HCT116 (cell line): Measurements from ENCODE around the gene CNST. TPM values are rescaled to one million over a fixed set of nuclear protein-coding genes. Genes with fewer than 3 reads are reported as not detected.

Experiments
- ATAC-seq: fragments of 200-7000 bp; cut with Tn5 transposase; 2 replicates; pipeline ENCODE4 v1.9.1; 2020; ENCODE audit warnings: mild to moderate bottlenecking, moderate library complexity
- BruUV-seq: library from RNA; stranded (reverse); fragments of 400-500 nt; replicated peaks from 2 replicates; lab custom pipeline; 2021; lab: Mats Ljungman, UMichigan
- CTCF ChIA-PET: fragments of 300-600 bp; sonication (Branson Sonifier 250); formaldehyde crosslinking; loops from one replicate; lab custom pipeline; 2021; ENCODE audit warnings: antibody characterized with exemption; lab: Charles Lee
- POLR2A ChIA-PET: fragments of 300-600, 350-600 bp; sonication (Branson Sonifier 250); formaldehyde crosslinking; loops from one replicate; lab custom pipeline; 2021; ENCODE audit warnings: antibody characterized with exemption; lab: Charles Lee
- RAD21 ChIA-PET, 2 experiments: fragments of 300-600 bp; sonication (Branson Sonifier 250); formaldehyde crosslinking; loops; one replicate each; lab custom pipeline; 2023; ENCODE audit warnings: low total read pairs in 2 of 2; ENCODE audit not compliant: uncharacterized antibody in 2 of 2, unreplicated experiment in 2 of 2, low non-redundant PET in 1 of 2; lab: Charles Lee
- DNase-seq: peaks from one replicate; pipeline ENCODE4 v3.0.0-alpha.2; 2010; ENCODE audit warnings: low read depth, low spot score
- H2AFZ ChIP-seq: fragments of 200-600 bp; shearing (Covaris generic), sonication (generic); 2 replicates; pipeline ENCODE4 v1.6.1; 2017; ENCODE audit warnings: low read depth, mixed run types, mixed read lengths, antibody characterized with exemption, low read length; ENCODE audit not compliant: poor library complexity, severe bottlenecking
- H3K27ac ChIP-seq: 2 replicates; pipeline ENCODE4 v1.5.1; 2012; ENCODE audit warnings: low read depth, low read length
- H3K27me3 ChIP-seq: fragments of 200-600 bp; sonication (generic); 2 replicates; pipeline ENCODE4 v1.6.1; 2016; ENCODE audit warnings: mixed run types, low read length, mixed read lengths; ENCODE audit not compliant: insufficient read depth
- H3K36me3 ChIP-seq, 2 experiments: fragments of 200-500 bp in 1 of 2; fragments of 200-600 bp in 1 of 2; sonication (Bioruptor generic) in 1 of 2; sonication (generic) in 1 of 2; 2 replicates each; pipeline versions ENCODE4 v1.5.1 to v1.6.1; 2014 to 2016; ENCODE audit warnings: low read length in 2 of 2, inconsistent platforms in 1 of 2, mixed read lengths in 1 of 2, mixed run types in 1 of 2; ENCODE audit not compliant: insufficient read depth in 2 of 2, control insufficient read depth in 1 of 2
- H3K4me1 ChIP-seq, 2 experiments: fragments of 200-600 bp in 1 of 2; sonication (generic) in 1 of 2; 2 replicates each; pipeline versions ENCODE4 v1.5.1 to v1.6.1; 2012 to 2017; ENCODE audit warnings: low read length in 2 of 2, inconsistent platforms in 1 of 2, mild to moderate bottlenecking in 1 of 2, mixed read lengths in 1 of 2, mixed run types in 1 of 2, moderate library complexity in 1 of 2; ENCODE audit not compliant: insufficient read depth in 2 of 2, control insufficient read depth in 1 of 2
- H3K4me2 ChIP-seq: fragments of 200-600 bp; sonication (generic); 2 replicates; pipeline ENCODE4 v1.6.1; 2017; ENCODE audit warnings: mixed run types, low read length, mixed read lengths
- H3K4me3 ChIP-seq, 2 experiments: fragments of 200-600 bp in 1 of 2; sonication (generic) in 1 of 2; replicated peaks in 1 of 2; 2 replicates each; pipeline ENCODE4 v1.5.1; 2011 to 2016; ENCODE audit warnings: low read length in 2 of 2, control low read depth in 1 of 2, low read depth in 1 of 2, mild to moderate bottlenecking in 1 of 2, mixed read lengths in 1 of 2, mixed run types in 1 of 2
- H3K79me2 ChIP-seq: fragments of 200-600 bp; sonication (generic); 2 replicates; pipeline ENCODE4 v1.6.1; 2017; ENCODE audit warnings: mild to moderate bottlenecking, mixed run types, low read length, moderate library complexity, mixed read lengths; ENCODE audit not compliant: insufficient read depth
- H3K9ac ChIP-seq: fragments of 200-600 bp; sonication (generic); 2 replicates; pipeline ENCODE4 v1.6.1; 2016; ENCODE audit warnings: low read length, mixed read lengths
- H3K9me2 ChIP-seq: fragments of 200-600 bp; sonication (generic), shearing (Covaris generic); 2 replicates; pipeline ENCODE4 v1.6.1; 2017; ENCODE audit warnings: mixed run types, mild to moderate bottlenecking, moderate library complexity; ENCODE audit not compliant: insufficient read depth
- H3K9me3 ChIP-seq, 2 experiments: fragments of 200-500 bp in 1 of 2; fragments of 200-600 bp in 1 of 2; sonication (Bioruptor generic) in 1 of 2; sonication (generic) in 1 of 2; 2 replicates each; pipeline ENCODE4 v1.6.1; 2014 to 2017; ENCODE audit warnings: low read length in 2 of 2, mixed read lengths in 2 of 2, inconsistent platforms in 1 of 2, low read depth in 1 of 2, mild to moderate bottlenecking in 1 of 2, mixed run types in 1 of 2, moderate library complexity in 1 of 2; ENCODE audit not compliant: control insufficient read depth in 1 of 2, insufficient read depth in 1 of 2
- H4K20me1 ChIP-seq: fragments of 200-600 bp; sonication (generic), shearing (Covaris generic); 2 replicates; pipeline ENCODE4 v1.6.1; 2017; ENCODE audit warnings: mixed run types, mild to moderate bottlenecking, moderate library complexity; ENCODE audit not compliant: insufficient read depth
- ELF1 ChIP-seq: IDR thresholded peaks from 2 replicates; pipeline ENCODE4 v1.6.1; 2012; ENCODE audit warnings: low read depth, borderline replicate concordance
- REST ChIP-seq: IDR thresholded peaks from 2 replicates; pipeline ENCODE4 v1.6.1; 2012; ENCODE audit warnings: low read depth
- TCF7L2 ChIP-seq: IDR thresholded peaks from 2 replicates; pipeline ENCODE4 v1.7.0; 2011; ENCODE audit warnings: borderline replicate concordance, inconsistent platforms; ENCODE audit not compliant: insufficient read depth, insufficient read length; ENCODE audit errors: extremely low read depth
- ZNF274 ChIP-seq: fragments of 200-500 bp; sonication (Bioruptor generic); IDR thresholded peaks from 2 replicates; pipeline ENCODE4 v1.6.1; 2014; ENCODE audit warnings: mild to moderate bottlenecking, low read depth, low read length, inconsistent platforms
- intact Hi-C: fragments of 100-400 bp; cut with micrococcal nuclease; formaldehyde crosslinking; loops from 2 replicates; pipeline ENCODE4 v1.10.0; 2022
- total RNA-seq: library from RNA; stranded (reverse); gene quantifications from one replicate; pipeline ENCODE4 v1.2.1, GENCODE V29; 2021; ENCODE audit not compliant: unreplicated experiment

Gene CNST
- total RNA-seq, 1 experiment from 2014 or later = 13.5 TPM

- BruUV-seq = no TSS peak
- ChIA-PET RAD21 (no interaction called here), POLR2A (no interaction called here), CTCF (no interaction called here)
- no peaks in the 10 kb centered on the region for H3K36me3 ChIP-seq
- H3K4me1 ChIP-seq = peaks cover 16 to 17% of the 10 kb centered on the region in 2 experiments
- H3K27me3 ChIP-seq = no peaks in the 10 kb centered on the region
- H3K4me2 ChIP-seq = no peak overlapping the region
- ATAC-seq = no peak
- no peak for DNase-seq
- H3K9ac ChIP-seq = no peak overlapping the region
- H3K9me2 ChIP-seq = no peaks in the 10 kb centered on the region
- no peaks in the 10 kb centered on the region for H4K20me1 ChIP-seq
- intact Hi-C loops = no loop called here
- H3K4me3 ChIP-seq = no peak overlapping the region
- H3K9me3 ChIP-seq = no peaks in the 10 kb centered on the region
- TF ChIP-seq ZNF274 (no peak), TCF7L2 (no peak), REST (no peak), ELF1 (no peak)
- H3K79me2 ChIP-seq = peaks cover 5% of the 10 kb centered on the region; the same call in 1 of the 2 replicates
- H3K27ac ChIP-seq = no peak overlapping the region
- no peak overlapping the region for H2AFZ ChIP-seq
Observed at GRCh38 chr1:246607462-246607861, 41.2 kb downstream of the CNST start.
